GM21576 (cell line): ENCODE measurements around the gene ATG4D.

ENCODE experiments used
- ATAC-seq: cut with Tn5 transposase; IDR thresholded peaks from one replicate; pipeline ENCODE4 v1.9.1; 2021; ENCODE audit warnings: mild to moderate bottlenecking, moderate library complexity; ENCODE audit not compliant: unreplicated experiment

Gene ATG4D

GRCh38 chr19:10543420-10544241 lies at the start of gene ATG4D:
ATG4D (plus strand) TSS chr19:10543904; CDS start chr19:10544091, 187 bp downstream.
- ATAC-seq: peak; percentile 63

GRCh38 chr19:10497371-10497770 lies 46.3 kb upstream of the ATG4D start:
- no peak for ATAC-seq

GRCh38 chr19:10499550-10500246 lies 44.0 kb upstream of the ATG4D start:
- ATAC-seq: no peak

- ATAC-seq: no peak
Observed at GRCh38 chr19:10500247-10500592, 43.5 kb upstream of the ATG4D start.

- ATAC-seq: peak; percentile 28
Observed at GRCh38 chr19:10501971-10502523, 41.7 kb upstream of the ATG4D start.

GRCh38 chr19:10502524-10503001 lies 41.1 kb upstream of the ATG4D start:
- peak; percentile 68 for ATAC-seq

- ATAC-seq: peak; percentile 28
Observed at GRCh38 chr19:10503002-10503789, 40.5 kb upstream of the ATG4D start, which contains the start of gene KEAP1. KEAP1 (minus strand) TSS chr19:10503356; CDS start chr19:10500033, 3,323 bp downstream.

- no peak for ATAC-seq
Observed at GRCh38 chr19:10505583-10506229, 38.0 kb upstream of the ATG4D start.

- no peak for ATAC-seq
Observed at GRCh38 chr19:10508036-10508435, 35.7 kb upstream of the ATG4D start.

GRCh38 chr19:10508707-10509106 lies 35.0 kb upstream of the ATG4D start:
- ATAC-seq: no peak

GRCh38 chr19:10510301-10510802 lies 33.4 kb upstream of the ATG4D start:
- ATAC-seq: no peak

- no peak for ATAC-seq
Observed at GRCh38 chr19:10513223-10513622, 30.5 kb upstream of the ATG4D start.

GRCh38 chr19:10514211-10515145 lies 29.2 kb upstream of the ATG4D start:
- ATAC-seq: no peak

- no peak for ATAC-seq
Observed at GRCh38 chr19:10516064-10516385, 27.7 kb upstream of the ATG4D start.

- ATAC-seq: no peak
Observed at GRCh38 chr19:10516671-10517286, 26.9 kb upstream of the ATG4D start.

GRCh38 chr19:10517361-10517759 lies 26.3 kb upstream of the ATG4D start, which contains the start of gene S1PR5:
S1PR5 (minus strand) TSS chr19:10517447; CDS start chr19:10515011, 2,436 bp downstream.
- no peak for ATAC-seq

GRCh38 chr19:10517760-10518443 lies 25.8 kb upstream of the ATG4D start:
- ATAC-seq: no peak
